ENCODE data around the gene GCC1.

The GCC1 gene

GRCh38 chr7:127536394-127536691, 49.1 kb downstream of the GCC1 start:
- no peak for DNase-seq (ENCODE audit: low read depth)

- no peak for DNase-seq (ENCODE audit: low read depth)
These were observed 49.6 kb downstream of the GCC1 start for GRCh38 chr7:127535546-127536393.

- no peak for DNase-seq (ENCODE audit: low read depth)
These were observed 50.8 kb downstream of the GCC1 start for GRCh38 chr7:127534636-127535035.

GRCh38 chr7:127532736-127533135, 52.7 kb downstream of the GCC1 start:
- no peak for DNase-seq (ENCODE audit: low read depth)

GRCh38 chr7:127532151-127532550, 53.2 kb downstream of the GCC1 start:
- DNase-seq (ENCODE audit: low read depth): no peak
